Kidney (tissue), 14 donors: ENCODE measurements around the gene CD72. TPM values are rescaled to one million over a fixed set of nuclear protein-coding genes. Genes with fewer than 3 reads are reported as not detected.

ENCODE experiments used
- DNase-seq, 5 donors: peaks; one replicate each; pipeline ENCODE4 v3.0.0-alpha.2; 2013 to 2020
- FAIRE-seq: peaks from 2 replicates; lab custom pipeline; 2012; peaks lifted over from hg19 to GRCh38; lab: Jason Lieb, UNC
- H3K27ac ChIP-seq, 2 donors: one replicate each; pipeline ENCODE4 v1.7.0; 2013; ENCODE audit warnings: low read depth in 2 of 2, low read length in 2 of 2, inconsistent platforms in 1 of 2
- H3K27me3 ChIP-seq: one replicate; pipeline ENCODE4 v1.7.1; 2013; ENCODE audit warnings: low read length, inconsistent platforms; ENCODE audit not compliant: control insufficient read depth, insufficient read depth
- H3K36me3 ChIP-seq, 3 donors: one replicate each; pipeline versions ENCODE4 v1.7.0 to v1.7.1; 2013; ENCODE audit warnings: low read length in 3 of 3, control low read depth in 1 of 3, inconsistent platforms in 1 of 3; ENCODE audit not compliant: insufficient read depth in 3 of 3, control insufficient read depth in 2 of 3
- H3K4me1 ChIP-seq, 3 donors: one replicate each; pipeline versions ENCODE4 v1.7.0 to v1.7.1; 2013; ENCODE audit warnings: low read length in 3 of 3, inconsistent platforms in 1 of 3, low read depth in 1 of 3; ENCODE audit not compliant: control insufficient read depth in 2 of 3, insufficient read depth in 2 of 3
- H3K4me3 ChIP-seq, 3 donors: one replicate each; pipeline versions ENCODE4 v1.7.0 to v1.8.1; 2013; ENCODE audit warnings: low read length in 3 of 3, control low read depth in 1 of 3, inconsistent platforms in 1 of 3
- H3K9ac ChIP-seq, 3 donors: one replicate each; pipeline versions ENCODE4 v1.7.0 to v1.7.1; 2013; ENCODE audit warnings: low read length in 3 of 3, control low read depth in 1 of 3, inconsistent platforms in 1 of 3
- H3K9me3 ChIP-seq, 3 donors: one replicate each; pipeline versions ENCODE4 v1.7.0 to v1.7.1; 2013; ENCODE audit warnings: low read length in 3 of 3, control low read depth in 1 of 3, inconsistent platforms in 1 of 3; ENCODE audit not compliant: control insufficient read depth in 2 of 3, insufficient read depth in 1 of 3
- intact Hi-C: fragments of 100-400 bp; cut with DNase I; formaldehyde crosslinking; loops from one replicate; pipeline ENCODE4 v1.11.1; 2022
- polyA plus RNA-seq: library from polyadenylated mRNA; stranded (reverse); fragments of 350-450 nt; fragmentation: Illumina TruSeq; extraction: RNeasy Lipid Tissue Mini Kit (QIAGEN cat#74804); gene quantifications from one replicate; pipeline ENCODE4 v1.2.3, GENCODE V29; 2014; ENCODE audit warnings: low read depth, low replicate concordance; ENCODE audit not compliant: insufficient read depth
- total RNA-seq: library from RNA; stranded (reverse); fragmentation: NEBNext Ultra II Directional; extraction: Animal tissue kit (Norgen Biotek cat#: 25700); gene quantifications from one replicate; pipeline ENCODE4 v1.2.1, GENCODE V29; 2021
- TF ChIP-seq, protein P1 (sequence below): IDR thresholded peaks from 3 replicates; pipeline ENCODE4 v1.5.1; 2012; ENCODE audit warnings: mild to moderate bottlenecking, moderate library complexity, borderline replicate concordance; ENCODE audit not compliant: insufficient read depth; ENCODE audit errors: extremely low read depth
- donor health status: control.
- donor health status: control.
- donor health status: control.
- donor health status: control.
- donor health status: control.
- donor health status: DM: yes; HTN: yes; CAD: no.
- donor health status: Normal renal cell carcinoma (clear cell type).

Gene CD72
- total and polyA plus RNA-seq, 2 donors from 2014 or later, result 2.3 to 7.1 TPM

- no peak overlapping the region for H3K9ac ChIP-seq
- no peak for FAIRE-seq
- H3K4me3 ChIP-seq, result no peak overlapping the region
- no peak for DNase-seq
- TF ChIP-seq, protein P1, sequence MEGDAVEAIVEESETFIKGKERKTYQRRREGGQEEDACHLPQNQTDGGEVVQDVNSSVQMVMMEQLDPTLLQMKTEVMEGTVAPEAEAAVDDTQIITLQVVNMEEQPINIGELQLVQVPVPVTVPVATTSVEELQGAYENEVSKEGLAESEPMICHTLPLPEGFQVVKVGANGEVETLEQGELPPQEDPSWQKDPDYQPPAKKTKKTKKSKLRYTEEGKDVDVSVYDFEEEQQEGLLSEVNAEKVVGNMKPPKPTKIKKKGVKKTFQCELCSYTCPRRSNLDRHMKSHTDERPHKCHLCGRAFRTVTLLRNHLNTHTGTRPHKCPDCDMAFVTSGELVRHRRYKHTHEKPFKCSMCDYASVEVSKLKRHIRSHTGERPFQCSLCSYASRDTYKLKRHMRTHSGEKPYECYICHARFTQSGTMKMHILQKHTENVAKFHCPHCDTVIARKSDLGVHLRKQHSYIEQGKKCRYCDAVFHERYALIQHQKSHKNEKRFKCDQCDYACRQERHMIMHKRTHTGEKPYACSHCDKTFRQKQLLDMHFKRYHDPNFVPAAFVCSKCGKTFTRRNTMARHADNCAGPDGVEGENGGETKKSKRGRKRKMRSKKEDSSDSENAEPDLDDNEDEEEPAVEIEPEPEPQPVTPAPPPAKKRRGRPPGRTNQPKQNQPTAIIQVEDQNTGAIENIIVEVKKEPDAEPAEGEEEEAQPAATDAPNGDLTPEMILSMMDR, result no peak
- H3K4me1 ChIP-seq, result no peaks in the 10 kb centered on the region
- no peaks in the 10 kb centered on the region for H3K9me3 ChIP-seq
- H3K27me3 ChIP-seq, result no peaks in the 10 kb centered on the region
- intact Hi-C loops, result no loop called here
- no peak overlapping the region for H3K27ac ChIP-seq
- no peaks in the 10 kb centered on the region for H3K36me3 ChIP-seq
Observed at GRCh38 chr9:35570709-35571504, 47.3 kb downstream of the CD72 start.

DNA sequence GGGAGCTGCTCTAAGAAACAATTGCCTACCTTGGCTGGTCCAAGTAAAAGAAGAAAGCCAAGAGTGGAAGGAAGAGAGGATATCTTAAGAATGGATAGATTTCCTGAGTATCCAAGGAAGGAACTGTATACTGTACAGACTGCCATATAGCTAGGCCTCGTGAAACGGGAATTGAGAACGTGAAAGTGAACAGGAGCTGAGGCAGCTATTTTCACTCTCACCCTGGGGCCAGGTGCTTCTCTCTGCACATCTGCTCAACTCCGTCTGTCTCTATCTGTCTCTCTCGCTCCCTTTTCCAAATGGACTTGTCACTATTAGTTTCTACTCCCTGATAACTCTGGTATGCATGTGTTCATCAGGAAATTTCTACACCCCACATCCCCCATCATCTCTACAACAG is 49.0 kb downstream of the CD72 start:
- intact Hi-C loops, result no loop called here

GRCh38 chr9:35568196-35568595 is 50.0 kb downstream of the CD72 start:
- H3K27me3 ChIP-seq, result no peaks in the 10 kb centered on the region
- DNase-seq (no peak), FAIRE-seq (no peak)
- no peak overlapping the region for H3K27ac ChIP-seq
- no peaks in the 10 kb centered on the region for H3K36me3 ChIP-seq
- peaks cover 0 to 8% (median 8%) of the 10 kb centered on the region in 3 donors for H3K4me1 ChIP-seq
- H3K4me3 ChIP-seq, result no peak overlapping the region
- TF ChIP-seq, protein P1, result no peak
- no peaks in the 10 kb centered on the region for H3K9me3 ChIP-seq
- intact Hi-C loops, result no loop called here
- H3K9ac ChIP-seq, result no peak overlapping the region

More for the DNA sequence above, 49.0 kb downstream of the CD72 start:
- no peaks in the 10 kb centered on the region for H3K36me3 ChIP-seq
- no peaks in the 10 kb centered on the region for H3K4me1 ChIP-seq
- H3K9ac ChIP-seq, result no peak overlapping the region
- no peaks in the 10 kb centered on the region for H3K9me3 ChIP-seq
- no peak overlapping the region for H3K27ac ChIP-seq
- TF ChIP-seq, protein P1, result no peak
- no peak overlapping the region for H3K4me3 ChIP-seq
- no peak for FAIRE-seq
- DNase-seq, result no peak
- H3K27me3 ChIP-seq, result no peaks in the 10 kb centered on the region
